Iris pigment epithelial cell (primary cell): ENCODE data around the gene DCP1A.
"Not testable (repeated sequence)": the region's sequence is repeated elsewhere in the genome, so short reads cannot be mapped to it uniquely, and the experiment has no call there.

Source experiments
- DNase-seq: peaks from one replicate; pipeline ENCODE4 v3.0.0-alpha.2; 2011; ENCODE audit warnings: low read depth

The DCP1A gene

GRCh38 chr3:53328746-53329145 is 18.6 kb downstream of the DCP1A start:
- DNase-seq = peak; percentile 64

- peak; percentile 69 for DNase-seq
Measured at GRCh38 chr3:53327986-53328385, 19.4 kb downstream of the DCP1A start.

- no peak for DNase-seq
Measured at GRCh38 chr3:53324105-53324504, 23.2 kb downstream of the DCP1A start.

GRCh38 chr3:53320697-53321096 is 26.6 kb downstream of the DCP1A start:
- peak; percentile 63 for DNase-seq

- peak; percentile 80 for DNase-seq
Measured at GRCh38 chr3:53318522-53318921, 28.8 kb downstream of the DCP1A start.

- DNase-seq = no peak
Measured at GRCh38 chr3:53312832-53313231, 34.5 kb downstream of the DCP1A start.

GRCh38 chr3:53311882-53312281 is 35.5 kb downstream of the DCP1A start:
- DNase-seq = no peak

- DNase-seq = peak; percentile 42
Measured at GRCh38 chr3:53303957-53304356, 43.4 kb downstream of the DCP1A start.

GRCh38 chr3:53303549-53303948 is 43.8 kb downstream of the DCP1A start:
- DNase-seq = no peak

GRCh38 chr3:53300826-53301225 is 46.5 kb downstream of the DCP1A start:
- DNase-seq = no peak

- DNase-seq = peak; percentile 68
Measured at GRCh38 chr3:53299611-53300023, 47.7 kb downstream of the DCP1A start.

- DNase-seq = no peak
Measured at GRCh38 chr3:53295410-53295809, 51.9 kb downstream of the DCP1A start.

- DNase-seq = no peak
Measured at GRCh38 chr3:53293867-53294266, 53.5 kb downstream of the DCP1A start.

GRCh38 chr3:53288214-53288613 is 59.1 kb downstream of the DCP1A start:
- no peak for DNase-seq

- peak; percentile 79 for DNase-seq
Measured at GRCh38 chr3:53287131-53287629, 60.2 kb downstream of the DCP1A start.

- DNase-seq = no peak
Measured at GRCh38 chr3:53286727-53287126, 60.6 kb downstream of the DCP1A start.

GRCh38 chr3:53282581-53282980 is 64.8 kb downstream of the DCP1A start:
- DNase-seq = no peak

GRCh38 chr3:53278667-53279066 is 68.7 kb downstream of the DCP1A start:
- no peak for DNase-seq

- no peak for DNase-seq
Measured at GRCh38 chr3:53274938-53275605, 72.3 kb downstream of the DCP1A start.

- no peak for DNase-seq
Measured at GRCh38 chr3:53273146-53273670, 74.1 kb downstream of the DCP1A start.

GRCh38 chr3:53269888-53270880 is 77.2 kb downstream of the DCP1A start:
- peak; percentile 97 for DNase-seq

GRCh38 chr3:53269193-53269592 is 78.2 kb downstream of the DCP1A start:
- not testable (repeated sequence) for DNase-seq

GRCh38 chr3:53267766-53268165 is 79.6 kb downstream of the DCP1A start:
- no peak for DNase-seq
